ENCODE measurements around the gene ESPL1. TPM values are rescaled to one million over a fixed set of nuclear protein-coding genes. Genes with fewer than 3 reads are reported as not detected.

ESPL1 gene
- total and polyA plus RNA-seq, 2 of the 13 experiments (the other 11 are each of a cell fraction or from before 2014, with no cell fraction given), result 5.8 to 11.5 TPM

GRCh38 chr12:53267999-53268629 lies at the start of gene ESPL1 (continued):
- TF ChIP-seq ZBTB21 (CRISPR knock-in tag; IDR thresholded peaks at IDR 0.05) (no peak), TRAFD1 (CRISPR knock-in tag; IDR thresholded peaks at IDR 0.05; ENCODE audit: borderline replicate concordance) (no peak), AHR (CRISPR knock-in tag; IDR thresholded peaks at IDR 0.05) (peak; percentile 74; the same call in 1 of the 2 replicates), ZSCAN21 (CRISPR knock-in tag; IDR thresholded peaks at IDR 0.05; ENCODE audit: borderline replicate concordance) (no peak; the same call in 1 of the 2 replicates), MAZ (IDR thresholded peaks at IDR 0.05; ENCODE audit: borderline replicate concordance, low read depth, low read length) (no peak), MAZ (CRISPR knock-in tag; IDR thresholded peaks at IDR 0.05; ENCODE audit: low read depth) (no peak), SRF (IDR thresholded peaks at IDR 0.05; ENCODE audit: low read depth, low read length) (no peak), GABPA (IDR thresholded peaks at IDR 0.05; ENCODE audit: low read depth, low read length) (no peak), GABPA (CRISPR knock-in tag; IDR thresholded peaks at IDR 0.05; ENCODE audit: low read depth) (no peak), ZNF280B (CRISPR knock-in tag; IDR thresholded peaks at IDR 0.05; ENCODE audit: borderline replicate concordance) (no peak), ZNF503 (CRISPR knock-in tag; IDR thresholded peaks at IDR 0.05) (no peak), BHLHE40 (IDR thresholded peaks at IDR 0.05; ENCODE audit: low read length) (no peak), ZNF44 (CRISPR knock-in tag; IDR thresholded peaks at IDR 0.05) (no peak), TGIF2 (CRISPR knock-in tag; IDR thresholded peaks at IDR 0.05) (no peak), ZNF597 (CRISPR knock-in tag; IDR thresholded peaks at IDR 0.05) (no peak), THAP11 (CRISPR knock-in tag; IDR thresholded peaks at IDR 0.05) (peak; percentile 100), ZNF747 (CRISPR knock-in tag; IDR thresholded peaks at IDR 0.05; ENCODE audit: borderline replicate concordance) (no peak; the same call in 1 of the 2 replicates), MYC (CRISPR knock-in tag; IDR thresholded peaks at IDR 0.05; ENCODE audit: borderline replicate concordance) (peak; percentile 57; the same call in 1 of the 2 replicates), KLF11 (CRISPR knock-in tag; IDR thresholded peaks at IDR 0.05) (no peak), CEBPZ (IDR thresholded peaks at IDR 0.05; ENCODE audit: low read length) (no peak), ZNF546 (CRISPR knock-in tag; conservative IDR thresholded peaks at IDR 0.05) (no peak)

Measured in HepG2 (cell line).